Activated effector memory CD4-positive, alpha-beta T cell treated with anti-CD3 and anti-CD28 coated beads, Interleukin-2, amount 50 U/mL, for 16 hours (primary cell): ENCODE results near the gene DAB2IP.

Experiments used
- DNase-seq: peaks from one replicate; pipeline ENCODE4 v3.0.0-alpha.2; 2020

The DAB2IP gene

GRCh38 chr9:121686930-121687541, 35.6 kb downstream of the DAB2IP start:
- DNase-seq = no peak

- DNase-seq = no peak
Observed at GRCh38 chr9:121688146-121688680, 36.8 kb downstream of the DAB2IP start.

- DNase-seq = no peak
Observed at GRCh38 chr9:121688681-121689080, 37.2 kb downstream of the DAB2IP start.

GRCh38 chr9:121689461-121690157, 38.2 kb downstream of the DAB2IP start:
- DNase-seq = no peak

GRCh38 chr9:121690316-121690715, 38.9 kb downstream of the DAB2IP start:
- DNase-seq = no peak

GRCh38 chr9:121690766-121691165, 39.3 kb downstream of the DAB2IP start:
- no peak for DNase-seq

- no peak for DNase-seq
Observed at GRCh38 chr9:121691890-121692289, 40.5 kb downstream of the DAB2IP start.

- DNase-seq = no peak
Observed at GRCh38 chr9:121692606-121693387, 41.4 kb downstream of the DAB2IP start.

GRCh38 chr9:121693388-121693670, 41.9 kb downstream of the DAB2IP start:
- no peak for DNase-seq

GRCh38 chr9:121694001-121694400, 42.6 kb downstream of the DAB2IP start:
- DNase-seq = no peak

- DNase-seq = no peak
Observed at GRCh38 chr9:121694600-121694999, 43.2 kb downstream of the DAB2IP start.

- DNase-seq = no peak
Observed at GRCh38 chr9:121696930-121697329, 45.5 kb downstream of the DAB2IP start.

- peak; percentile 72 for DNase-seq
Observed at GRCh38 chr9:121698627-121699570, 47.5 kb downstream of the DAB2IP start.

- no peak for DNase-seq
Observed at GRCh38 chr9:121699571-121700164, 48.2 kb downstream of the DAB2IP start.

GRCh38 chr9:121700165-121700831, 48.9 kb downstream of the DAB2IP start:
- DNase-seq = no peak

GRCh38 chr9:121700832-121701419, 49.5 kb downstream of the DAB2IP start:
- DNase-seq = no peak

GRCh38 chr9:121701736-121702261, 50.4 kb downstream of the DAB2IP start:
- DNase-seq = no peak

- no peak for DNase-seq
Observed at GRCh38 chr9:121703014-121703734, 51.7 kb downstream of the DAB2IP start.

GRCh38 chr9:121704281-121704680, 52.8 kb downstream of the DAB2IP start:
- no peak for DNase-seq

- DNase-seq = no peak
Observed at GRCh38 chr9:121706149-121706750, 54.8 kb downstream of the DAB2IP start.
